ENCODE measurements around the gene RAD18.

DNA sequence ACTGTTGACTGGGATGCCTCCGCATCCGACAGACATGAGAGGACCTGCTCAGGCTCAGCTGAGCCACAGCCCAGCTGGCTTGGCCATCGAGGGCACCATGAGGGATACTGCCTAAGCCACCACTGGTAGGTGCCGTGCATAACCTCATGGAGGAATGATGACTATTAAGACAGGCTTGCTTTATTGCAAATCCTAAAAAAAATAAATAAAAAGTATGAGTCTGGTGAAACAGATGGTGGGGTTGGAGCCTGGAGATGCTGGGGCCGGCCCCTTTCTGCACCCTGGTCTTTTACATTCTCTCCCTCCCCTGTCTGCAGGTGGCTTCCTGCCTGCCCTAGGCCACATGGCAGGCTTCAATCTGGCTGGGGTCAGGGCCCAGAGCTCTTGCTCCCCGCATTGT lies 24.0 kb upstream of the RAD18 start:
- TF ChIP-seq, protein P1, sequence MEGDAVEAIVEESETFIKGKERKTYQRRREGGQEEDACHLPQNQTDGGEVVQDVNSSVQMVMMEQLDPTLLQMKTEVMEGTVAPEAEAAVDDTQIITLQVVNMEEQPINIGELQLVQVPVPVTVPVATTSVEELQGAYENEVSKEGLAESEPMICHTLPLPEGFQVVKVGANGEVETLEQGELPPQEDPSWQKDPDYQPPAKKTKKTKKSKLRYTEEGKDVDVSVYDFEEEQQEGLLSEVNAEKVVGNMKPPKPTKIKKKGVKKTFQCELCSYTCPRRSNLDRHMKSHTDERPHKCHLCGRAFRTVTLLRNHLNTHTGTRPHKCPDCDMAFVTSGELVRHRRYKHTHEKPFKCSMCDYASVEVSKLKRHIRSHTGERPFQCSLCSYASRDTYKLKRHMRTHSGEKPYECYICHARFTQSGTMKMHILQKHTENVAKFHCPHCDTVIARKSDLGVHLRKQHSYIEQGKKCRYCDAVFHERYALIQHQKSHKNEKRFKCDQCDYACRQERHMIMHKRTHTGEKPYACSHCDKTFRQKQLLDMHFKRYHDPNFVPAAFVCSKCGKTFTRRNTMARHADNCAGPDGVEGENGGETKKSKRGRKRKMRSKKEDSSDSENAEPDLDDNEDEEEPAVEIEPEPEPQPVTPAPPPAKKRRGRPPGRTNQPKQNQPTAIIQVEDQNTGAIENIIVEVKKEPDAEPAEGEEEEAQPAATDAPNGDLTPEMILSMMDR (conservative IDR thresholded peaks at IDR 0.05; ENCODE audit: low read length): no peak
- TF ChIP-seq EZH2phosphoT487 (IDR thresholded peaks at IDR 0.05; ENCODE audit: borderline replicate concordance): no peak
